Neural cell (in vitro differentiated cells): ENCODE results near the gene NTF3.

Experiments
- EZH2 ChIP-seq: fragments of 200-600, 300-800 bp; shearing (Covaris generic), sonication (generic); IDR thresholded peaks from 2 replicates; pipeline ENCODE4 v1.6.1; 2014; ENCODE audit warnings: antibody characterized with exemption, low read length, borderline replicate concordance, mild to moderate bottlenecking; ENCODE audit not compliant: insufficient read depth, poor library complexity, severe bottlenecking
- POLR2AphosphoS5 ChIP-seq: IDR thresholded peaks from 2 replicates; pipeline ENCODE4 v1.6.1; 2012
- TF ChIP-seq, protein P1 (sequence below): fragments of 450-650 bp; IDR thresholded peaks from 2 replicates; pipeline ENCODE4 v1.5.1; 2014; ENCODE audit warnings: antibody characterized with exemption, mild to moderate bottlenecking, moderate library complexity; ENCODE audit not compliant: poor library complexity, severe bottlenecking
- TF ChIP-seq, protein P2 (sequence below): IDR thresholded peaks from 2 replicates; pipeline ENCODE4 v1.6.1; 2012; ENCODE audit warnings: borderline replicate concordance

DNA sequence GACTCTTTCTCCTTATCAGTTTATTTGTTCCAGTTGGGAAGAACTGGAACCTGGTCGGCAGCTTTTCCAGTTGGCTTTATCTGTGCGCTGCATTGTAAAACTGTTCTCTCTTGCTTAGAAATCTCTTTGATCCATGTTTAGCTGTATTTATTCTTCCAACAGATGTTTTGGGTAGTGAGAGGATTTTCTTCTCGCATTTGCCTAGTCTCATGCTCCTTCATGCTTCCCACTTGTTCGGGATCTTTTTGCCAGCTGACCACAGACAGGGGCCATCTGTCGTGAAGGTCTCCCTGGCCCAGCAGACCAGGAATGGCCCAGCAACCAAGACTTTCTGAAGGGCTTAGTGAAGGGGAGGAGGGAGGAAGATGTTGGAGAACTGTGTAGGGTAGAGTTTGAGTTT is 21.6 kb downstream of the NTF3 start:
- TF ChIP-seq, protein P1, sequence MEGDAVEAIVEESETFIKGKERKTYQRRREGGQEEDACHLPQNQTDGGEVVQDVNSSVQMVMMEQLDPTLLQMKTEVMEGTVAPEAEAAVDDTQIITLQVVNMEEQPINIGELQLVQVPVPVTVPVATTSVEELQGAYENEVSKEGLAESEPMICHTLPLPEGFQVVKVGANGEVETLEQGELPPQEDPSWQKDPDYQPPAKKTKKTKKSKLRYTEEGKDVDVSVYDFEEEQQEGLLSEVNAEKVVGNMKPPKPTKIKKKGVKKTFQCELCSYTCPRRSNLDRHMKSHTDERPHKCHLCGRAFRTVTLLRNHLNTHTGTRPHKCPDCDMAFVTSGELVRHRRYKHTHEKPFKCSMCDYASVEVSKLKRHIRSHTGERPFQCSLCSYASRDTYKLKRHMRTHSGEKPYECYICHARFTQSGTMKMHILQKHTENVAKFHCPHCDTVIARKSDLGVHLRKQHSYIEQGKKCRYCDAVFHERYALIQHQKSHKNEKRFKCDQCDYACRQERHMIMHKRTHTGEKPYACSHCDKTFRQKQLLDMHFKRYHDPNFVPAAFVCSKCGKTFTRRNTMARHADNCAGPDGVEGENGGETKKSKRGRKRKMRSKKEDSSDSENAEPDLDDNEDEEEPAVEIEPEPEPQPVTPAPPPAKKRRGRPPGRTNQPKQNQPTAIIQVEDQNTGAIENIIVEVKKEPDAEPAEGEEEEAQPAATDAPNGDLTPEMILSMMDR = no peak
- TF ChIP-seq EZH2 (no peak), POLR2AphosphoS5 (no peak)
- TF ChIP-seq, protein P2, sequence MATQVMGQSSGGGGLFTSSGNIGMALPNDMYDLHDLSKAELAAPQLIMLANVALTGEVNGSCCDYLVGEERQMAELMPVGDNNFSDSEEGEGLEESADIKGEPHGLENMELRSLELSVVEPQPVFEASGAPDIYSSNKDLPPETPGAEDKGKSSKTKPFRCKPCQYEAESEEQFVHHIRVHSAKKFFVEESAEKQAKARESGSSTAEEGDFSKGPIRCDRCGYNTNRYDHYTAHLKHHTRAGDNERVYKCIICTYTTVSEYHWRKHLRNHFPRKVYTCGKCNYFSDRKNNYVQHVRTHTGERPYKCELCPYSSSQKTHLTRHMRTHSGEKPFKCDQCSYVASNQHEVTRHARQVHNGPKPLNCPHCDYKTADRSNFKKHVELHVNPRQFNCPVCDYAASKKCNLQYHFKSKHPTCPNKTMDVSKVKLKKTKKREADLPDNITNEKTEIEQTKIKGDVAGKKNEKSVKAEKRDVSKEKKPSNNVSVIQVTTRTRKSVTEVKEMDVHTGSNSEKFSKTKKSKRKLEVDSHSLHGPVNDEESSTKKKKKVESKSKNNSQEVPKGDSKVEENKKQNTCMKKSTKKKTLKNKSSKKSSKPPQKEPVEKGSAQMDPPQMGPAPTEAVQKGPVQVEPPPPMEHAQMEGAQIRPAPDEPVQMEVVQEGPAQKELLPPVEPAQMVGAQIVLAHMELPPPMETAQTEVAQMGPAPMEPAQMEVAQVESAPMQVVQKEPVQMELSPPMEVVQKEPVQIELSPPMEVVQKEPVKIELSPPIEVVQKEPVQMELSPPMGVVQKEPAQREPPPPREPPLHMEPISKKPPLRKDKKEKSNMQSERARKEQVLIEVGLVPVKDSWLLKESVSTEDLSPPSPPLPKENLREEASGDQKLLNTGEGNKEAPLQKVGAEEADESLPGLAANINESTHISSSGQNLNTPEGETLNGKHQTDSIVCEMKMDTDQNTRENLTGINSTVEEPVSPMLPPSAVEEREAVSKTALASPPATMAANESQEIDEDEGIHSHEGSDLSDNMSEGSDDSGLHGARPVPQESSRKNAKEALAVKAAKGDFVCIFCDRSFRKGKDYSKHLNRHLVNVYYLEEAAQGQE = no peak
